ENCODE data around the gene MOV10L1.
"Not testable (repeated sequence)": the region's sequence is repeated elsewhere in the genome, so short reads cannot be mapped to it uniquely, and the experiment has no call there.

The MOV10L1 gene

DNA sequence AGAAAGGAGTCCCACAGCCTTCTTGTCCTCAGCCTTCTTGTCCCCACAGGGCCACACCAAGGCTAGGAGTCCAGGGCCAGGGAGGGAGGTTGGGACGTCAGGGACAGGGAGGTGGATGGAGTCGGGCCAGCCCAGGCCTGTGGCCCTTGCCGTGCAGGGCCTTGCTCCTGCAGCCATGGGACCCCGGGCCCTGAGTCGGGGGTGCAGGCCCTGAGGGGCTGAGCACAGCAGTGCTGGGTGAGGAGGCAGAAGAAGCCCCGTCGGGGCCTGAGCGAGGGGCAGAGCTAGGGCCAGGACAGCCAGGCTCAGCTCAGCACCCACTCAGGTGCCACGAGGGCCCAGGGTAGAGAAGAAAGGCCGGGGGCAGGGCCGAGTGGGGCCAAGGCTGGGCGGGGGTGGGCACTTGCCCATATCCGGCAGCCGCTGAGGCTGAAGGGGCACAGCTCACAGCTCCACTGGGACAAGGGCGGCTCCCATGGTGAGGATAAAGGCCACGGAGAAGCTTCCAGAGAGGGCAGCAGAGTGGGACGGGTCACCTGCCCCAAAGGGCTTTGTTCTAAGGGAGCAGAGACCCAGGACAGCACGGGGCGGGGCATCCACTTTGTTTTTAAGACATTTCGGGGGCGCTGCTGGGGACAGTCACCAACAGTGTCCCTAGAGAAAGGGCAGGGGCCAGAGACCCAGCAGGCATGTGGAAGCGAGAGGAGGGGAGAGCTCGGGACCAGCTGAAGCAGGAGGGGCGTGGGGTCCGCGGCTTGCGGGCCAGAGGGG, 8.2 kb upstream of the MOV10L1 start:
- DNase-seq, result no peak

DNA sequence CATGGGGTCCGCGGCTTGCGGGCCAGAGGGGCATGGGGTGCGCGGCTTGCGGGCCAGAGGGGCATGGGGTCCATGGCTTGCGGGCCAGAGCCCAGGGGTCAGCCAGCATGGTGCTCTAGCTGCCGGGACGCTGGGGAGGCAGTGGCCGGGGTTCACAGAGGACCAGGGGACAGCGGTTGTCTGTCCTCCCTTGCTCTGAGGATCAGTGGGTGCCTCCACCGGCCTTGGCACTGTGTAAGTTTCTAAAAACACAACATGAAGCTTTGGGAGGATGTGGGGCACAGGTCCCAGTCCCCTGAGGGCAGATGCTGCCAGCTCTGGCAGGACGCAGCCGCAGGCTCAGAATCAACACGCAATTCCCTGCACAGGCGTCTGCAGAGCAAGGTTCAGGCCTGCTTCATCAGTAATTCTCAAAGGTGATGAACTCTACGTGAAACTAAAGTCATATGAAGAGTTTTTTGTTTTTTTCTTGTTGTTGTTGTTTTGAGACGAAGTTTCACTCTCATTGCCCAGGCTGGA, 7.5 kb upstream of the MOV10L1 start:
- no peak for DNase-seq

DNA sequence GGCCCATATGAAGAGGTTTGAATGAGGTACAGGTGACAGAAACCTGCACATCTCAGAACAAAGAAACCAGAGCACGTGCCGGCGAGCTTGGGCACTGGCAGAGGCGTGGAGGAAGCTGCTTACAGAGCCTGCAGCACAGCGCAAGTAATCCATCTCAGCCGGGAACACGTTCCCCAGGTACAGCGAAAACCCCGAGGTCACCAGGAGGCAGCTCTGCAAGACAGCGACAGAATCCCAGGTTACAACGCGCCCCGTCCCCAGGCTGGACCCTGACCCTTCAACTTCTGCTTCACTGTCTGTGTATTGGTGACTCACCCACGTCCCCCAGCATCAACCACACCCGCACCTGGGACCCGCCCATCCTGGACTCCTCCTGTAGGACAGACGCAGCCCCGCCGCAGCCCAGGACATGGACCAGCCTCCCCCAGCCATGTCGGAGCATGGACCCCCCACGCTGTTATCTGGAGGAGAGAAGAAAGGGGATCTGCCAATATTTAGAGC, 6.8 kb upstream of the MOV10L1 start:
- DNase-seq, result no peak

DNA sequence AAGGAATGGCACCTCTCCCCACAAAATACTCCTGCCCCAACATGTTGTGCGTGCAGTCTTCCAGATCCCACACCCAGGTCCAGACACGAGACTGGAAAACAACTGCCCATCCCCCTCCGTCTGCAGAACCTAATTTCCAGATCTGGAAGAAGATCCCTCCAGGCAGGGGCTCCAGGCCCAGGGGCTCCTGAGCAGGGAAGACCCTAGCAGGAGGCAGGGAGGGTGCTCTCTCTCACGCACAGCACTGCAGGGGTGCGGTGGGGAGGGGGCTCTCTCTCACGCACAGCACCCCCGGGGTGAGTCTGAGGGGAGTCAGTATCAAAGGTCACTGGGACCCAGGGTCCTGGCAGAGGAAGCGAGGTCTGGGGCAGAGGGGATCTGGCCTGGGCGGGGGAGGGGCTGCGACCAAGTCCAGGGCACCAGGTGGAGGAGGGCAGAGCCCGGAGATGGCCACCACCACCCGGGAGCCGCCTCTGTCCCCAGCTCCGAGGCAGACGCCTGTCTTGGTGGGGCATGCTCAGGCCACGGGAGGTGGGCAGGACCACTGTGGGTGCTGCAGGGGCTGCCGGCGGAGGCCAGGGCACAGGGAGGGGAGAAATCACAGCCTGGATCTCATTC, 6.2 kb upstream of the MOV10L1 start:
- no peak for DNase-seq

DNA sequence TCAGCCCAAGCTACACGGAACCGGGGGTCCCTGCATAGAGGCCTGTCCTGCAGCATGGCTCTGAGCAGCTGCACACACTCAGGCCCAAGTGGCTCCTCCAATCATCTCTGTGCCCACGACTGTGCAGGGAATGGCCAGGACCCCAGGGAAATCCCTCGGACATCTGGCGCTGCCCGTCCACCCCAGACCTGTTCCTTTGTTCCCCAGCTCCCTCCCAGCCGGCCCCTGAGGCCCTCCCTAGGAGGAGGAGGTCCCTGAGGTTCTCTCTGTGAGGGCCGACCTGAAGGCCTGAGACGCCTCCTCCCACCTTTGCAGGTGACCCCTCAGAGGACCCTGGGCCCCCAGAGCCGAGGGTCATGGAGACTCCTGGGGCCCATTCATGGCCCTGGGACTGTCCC, 5.7 kb upstream of the MOV10L1 start:
- no peak for DNase-seq

DNA sequence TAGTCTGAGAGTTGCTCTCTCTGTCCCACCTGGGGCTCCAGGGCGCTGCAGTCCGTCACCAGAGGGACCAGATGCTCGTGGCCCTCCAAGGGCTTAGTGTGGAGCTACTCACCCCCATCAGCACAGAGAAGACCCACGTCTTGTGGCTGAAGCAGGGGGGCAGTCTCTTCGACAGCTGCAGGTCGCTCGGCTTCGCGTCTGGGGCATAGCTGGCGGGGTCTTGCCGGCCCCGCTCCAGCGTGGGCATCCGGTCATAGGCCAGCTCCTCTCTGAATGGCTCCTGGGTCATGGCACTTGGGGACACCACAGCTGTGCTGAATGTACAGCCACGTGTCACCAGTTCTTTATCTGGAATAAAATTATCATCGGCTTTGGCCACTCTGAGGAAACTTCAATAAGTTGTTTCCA, 5.2 kb upstream of the MOV10L1 start:
- DNase-seq, result no peak

DNA sequence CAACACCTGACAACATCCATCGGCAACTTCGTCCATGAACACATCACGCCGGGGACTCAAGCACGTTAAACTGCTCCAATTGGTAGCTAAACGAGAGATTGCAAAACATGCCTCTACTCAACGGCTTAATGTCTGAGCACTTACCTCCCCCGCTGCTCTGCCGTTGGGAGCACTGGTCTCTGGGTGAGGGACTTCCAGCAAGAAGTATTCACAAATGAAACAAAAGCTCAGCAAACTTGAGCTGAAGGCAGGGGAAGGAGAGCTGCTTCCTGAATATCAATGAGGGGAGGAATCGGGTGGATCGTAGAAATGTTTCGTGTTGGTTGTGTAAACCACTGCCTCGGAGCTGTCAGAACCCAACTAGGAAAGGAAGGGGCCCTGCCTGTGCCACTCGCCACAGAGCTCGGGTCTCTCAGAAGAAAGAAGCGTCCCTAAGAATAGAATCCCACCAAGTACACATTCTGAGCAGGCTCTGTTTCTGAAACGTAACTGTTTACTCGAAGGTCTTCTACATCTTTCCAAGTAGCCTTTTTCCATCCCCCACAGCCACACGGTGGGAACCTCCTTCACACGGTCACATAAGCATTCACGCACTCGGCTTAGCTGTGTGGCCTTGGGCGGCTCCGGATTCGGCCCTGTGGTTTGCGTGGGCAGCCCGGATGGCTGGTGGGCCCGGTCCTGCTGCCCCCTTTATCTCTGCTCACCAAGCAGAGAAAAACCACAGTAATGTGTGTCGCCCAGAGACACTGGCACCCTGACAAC, 4.4 kb upstream of the MOV10L1 start, which contains the start of gene MLC1:
TSS of gene MLC1 (minus strand) at position 216 of the 762 bp plus-strand sequence. CDS start 524 bp downstream, outside the sequence.
- no peak for DNase-seq

DNA sequence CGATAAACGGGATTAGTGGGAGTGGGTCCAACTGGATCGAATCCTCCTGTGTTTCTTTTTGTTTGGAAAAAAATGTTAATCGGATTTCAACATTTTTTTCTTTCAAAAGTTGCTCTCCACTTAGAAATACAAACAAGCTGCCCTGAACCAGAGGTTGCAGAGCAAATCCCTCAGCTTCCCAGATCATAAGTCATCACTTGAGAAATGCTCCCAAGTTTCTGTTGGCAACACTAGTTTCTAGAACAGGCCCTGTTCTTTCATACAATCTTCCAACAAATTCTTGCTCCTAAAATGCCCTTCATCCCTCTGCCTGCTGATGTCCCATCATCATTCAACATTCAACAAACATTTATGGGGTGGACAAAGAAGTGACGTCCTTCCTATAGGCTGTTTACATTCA, 3.3 kb upstream of the MOV10L1 start:
- DNase-seq, result no peak

DNA sequence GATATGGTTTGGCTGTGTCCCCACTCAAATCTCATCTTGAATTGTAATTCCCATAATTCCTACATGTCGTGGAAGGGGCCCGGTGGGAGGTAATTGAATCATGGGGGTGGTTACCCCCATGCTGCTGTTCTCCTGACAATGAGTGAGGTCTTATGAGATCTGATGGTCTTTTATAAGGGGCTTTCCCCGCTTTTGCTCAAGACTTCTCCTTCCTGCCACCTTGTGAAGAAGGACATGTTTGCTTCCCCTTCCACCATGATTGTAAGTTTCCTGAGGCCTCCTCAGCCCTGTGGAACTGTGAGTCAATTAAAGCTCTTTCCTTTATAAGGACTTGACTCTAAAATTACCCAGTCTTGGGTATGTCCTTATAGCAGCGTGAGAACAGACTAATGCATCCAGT, 2.8 kb upstream of the MOV10L1 start:
- DNase-seq, result not testable (repeated sequence)

DNA sequence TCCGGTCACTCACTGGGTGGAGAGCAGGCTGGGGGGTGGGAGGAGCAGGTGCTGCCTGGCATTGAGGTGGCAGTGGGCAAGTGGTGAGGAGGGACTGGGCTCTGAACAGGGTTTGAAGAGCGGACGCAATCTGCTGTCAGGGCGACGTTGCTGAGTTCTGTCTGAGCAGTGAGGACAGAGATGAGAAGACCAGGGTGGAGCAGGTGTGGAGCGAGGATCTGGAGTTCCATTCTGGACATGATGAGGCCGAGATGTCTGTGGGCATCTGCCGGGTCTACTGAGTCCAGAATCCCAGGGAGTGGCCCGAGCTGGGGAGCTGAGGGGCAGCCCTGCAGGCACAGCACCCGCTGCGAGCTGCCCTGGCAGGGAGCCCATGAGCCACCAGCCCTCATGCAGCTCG, 2.2 kb upstream of the MOV10L1 start:
- DNase-seq, result no peak

DNA sequence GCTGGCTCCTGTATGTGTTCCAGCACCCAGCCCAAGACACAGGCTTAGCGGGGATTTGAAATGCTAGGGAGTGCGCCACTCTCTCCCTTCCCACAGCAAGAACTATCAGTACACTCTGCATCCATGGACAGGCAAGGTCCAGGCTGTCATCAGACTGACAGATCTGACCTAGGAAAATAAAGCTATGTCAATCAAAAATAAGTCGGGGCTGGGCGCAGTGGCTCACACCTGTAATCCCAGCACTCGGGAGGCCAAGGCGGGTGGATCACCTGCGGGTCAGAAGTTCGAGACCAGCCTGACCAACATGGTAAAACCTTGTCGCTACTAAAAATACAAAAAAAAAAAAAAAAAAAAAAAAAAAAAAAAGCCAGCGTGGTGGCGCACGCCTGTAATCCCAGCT, 1.7 kb upstream of the MOV10L1 start:
- DNase-seq, result no peak

DNA sequence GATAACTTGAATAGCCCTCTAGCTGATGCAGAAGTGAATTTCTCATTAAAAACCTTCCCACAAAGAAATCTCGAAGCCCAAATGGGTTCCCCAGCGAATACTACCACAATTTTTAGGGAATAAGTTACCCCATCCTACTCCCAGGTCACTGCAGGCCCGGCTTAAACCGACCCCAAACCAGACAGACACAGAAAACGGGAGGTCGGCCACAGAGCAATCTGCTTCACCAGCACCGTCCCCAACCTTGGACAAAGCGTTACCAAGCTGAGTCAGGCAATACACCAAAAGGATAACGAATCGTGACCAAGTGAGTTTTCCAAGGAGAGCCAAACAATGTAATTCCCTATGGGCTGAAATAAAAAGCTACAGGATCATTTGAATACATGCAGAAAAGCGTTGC, 575 bp upstream of the MOV10L1 start:
- no peak for DNase-seq

DNA sequence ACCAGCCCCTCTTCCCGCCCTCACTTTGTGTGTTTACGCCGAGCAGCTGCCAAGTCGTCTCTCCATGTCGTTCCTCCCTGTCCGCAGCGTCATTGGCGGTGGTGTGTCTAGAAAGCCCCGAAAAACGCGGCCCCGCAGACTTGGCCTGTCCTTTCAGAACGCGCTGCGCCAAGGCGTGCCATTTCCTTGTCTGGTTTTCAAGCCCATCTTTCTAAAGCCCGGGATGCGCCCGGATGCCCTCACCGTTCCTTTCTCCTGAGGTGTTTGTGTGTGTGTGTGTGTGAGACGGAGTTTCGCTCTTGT, 557 bp downstream of the MOV10L1 start:
- no peak for DNase-seq

DNA sequence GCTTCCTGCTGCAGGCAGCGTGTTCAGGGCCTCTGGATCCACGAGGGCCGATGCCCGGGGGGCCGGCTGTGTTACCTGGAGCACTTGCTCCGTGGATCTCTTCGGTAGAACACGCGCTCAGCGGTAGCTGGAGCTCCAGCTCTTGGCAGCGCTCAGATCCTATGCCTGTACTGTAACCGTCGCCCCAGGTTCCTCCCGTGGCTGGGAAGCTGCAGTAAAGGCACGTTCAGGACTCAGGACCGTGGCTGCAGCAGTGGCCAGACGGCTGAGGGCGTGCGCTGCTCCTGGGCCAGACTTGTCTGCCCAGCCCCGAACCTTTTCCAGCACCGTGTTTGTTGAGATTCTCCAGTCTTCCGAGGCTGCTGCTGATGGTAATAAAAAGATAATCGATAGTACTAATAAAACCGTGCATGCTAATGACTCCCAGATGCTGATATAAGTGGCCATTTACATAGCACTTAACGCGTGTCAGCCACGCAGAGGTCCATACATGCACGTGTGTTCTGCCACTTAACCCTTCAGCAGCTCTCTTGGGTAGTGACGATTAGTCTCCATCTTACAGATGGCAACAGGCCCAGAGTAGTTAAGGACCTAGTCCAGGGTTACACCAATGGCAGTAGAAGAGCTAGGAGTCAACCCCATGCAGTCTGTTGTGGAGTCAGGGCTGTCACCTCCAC, 1.4 kb downstream of the MOV10L1 start:
- no peak for DNase-seq

DNA sequence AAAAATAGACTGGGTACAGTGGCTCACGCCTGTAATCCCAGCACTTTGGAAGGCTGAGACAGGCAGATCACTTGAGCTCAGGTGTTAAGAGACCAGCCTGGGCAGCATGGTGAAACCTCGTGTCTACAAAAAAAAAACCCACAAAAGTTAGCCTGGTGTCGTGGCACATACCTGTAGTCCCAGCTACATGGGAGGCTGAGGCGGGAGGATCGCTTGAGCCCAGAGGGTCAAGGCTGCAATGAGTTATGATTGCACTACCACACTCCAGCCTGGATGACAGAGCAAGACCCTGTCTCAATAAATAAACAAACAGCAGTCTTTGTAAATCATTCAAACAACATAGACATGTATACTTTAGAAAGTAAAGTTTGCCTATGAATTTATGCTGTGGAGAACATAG, 2.5 kb downstream of the MOV10L1 start:
- DNase-seq, result no peak

DNA sequence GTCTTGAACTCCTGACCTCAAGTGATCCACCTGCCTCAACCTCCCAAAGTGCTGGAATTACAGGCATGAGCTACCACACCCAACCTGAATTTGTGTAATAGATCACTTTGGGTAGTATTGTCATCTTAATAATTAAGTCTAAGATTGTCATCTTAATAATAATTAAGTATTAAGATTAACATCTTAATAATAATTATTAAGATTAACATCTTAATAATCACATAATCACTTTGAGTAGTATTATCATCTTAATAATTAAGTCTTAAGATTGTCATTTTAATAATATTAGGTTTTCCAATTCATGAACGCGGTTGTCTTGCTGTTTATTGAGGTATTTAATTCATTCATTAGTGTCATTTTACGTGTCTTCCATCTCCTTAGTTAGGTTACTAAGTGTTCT, 8.2 kb downstream of the MOV10L1 start:
- DNase-seq, result no peak

DNA sequence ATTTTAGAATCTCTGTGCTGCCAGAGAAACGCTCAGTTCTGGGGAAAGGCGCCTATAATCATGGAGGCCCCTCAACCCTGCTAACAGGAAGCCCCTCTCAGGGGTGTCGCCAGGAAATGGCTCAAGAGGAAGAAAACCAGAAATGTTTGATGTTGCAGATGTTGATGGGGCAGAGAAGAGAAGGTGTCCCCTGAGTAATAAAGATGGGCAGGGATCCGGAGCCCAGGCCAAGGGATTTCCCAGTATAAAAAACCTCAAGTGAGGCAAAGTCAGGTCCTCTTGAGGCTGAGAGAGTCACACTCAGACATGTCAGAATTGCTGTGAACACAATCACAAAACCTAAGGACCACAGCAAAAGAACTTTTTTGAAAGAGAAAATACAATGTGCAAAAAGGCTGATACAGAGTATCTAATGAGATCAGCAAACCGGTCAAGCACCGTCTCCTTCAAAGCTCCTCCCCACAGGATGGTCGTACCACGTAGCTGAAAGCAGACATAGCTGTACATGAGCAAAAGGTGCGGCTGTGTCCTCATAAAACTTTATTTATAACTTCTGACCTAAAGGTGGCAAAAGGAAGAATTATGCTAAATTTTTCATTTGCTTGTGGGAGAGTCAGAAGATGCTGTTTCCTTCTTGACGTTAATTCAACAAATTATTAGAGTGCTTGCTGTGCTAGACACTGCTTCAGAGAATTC, 12.2 kb downstream of the MOV10L1 start:
- no peak for DNase-seq

DNA sequence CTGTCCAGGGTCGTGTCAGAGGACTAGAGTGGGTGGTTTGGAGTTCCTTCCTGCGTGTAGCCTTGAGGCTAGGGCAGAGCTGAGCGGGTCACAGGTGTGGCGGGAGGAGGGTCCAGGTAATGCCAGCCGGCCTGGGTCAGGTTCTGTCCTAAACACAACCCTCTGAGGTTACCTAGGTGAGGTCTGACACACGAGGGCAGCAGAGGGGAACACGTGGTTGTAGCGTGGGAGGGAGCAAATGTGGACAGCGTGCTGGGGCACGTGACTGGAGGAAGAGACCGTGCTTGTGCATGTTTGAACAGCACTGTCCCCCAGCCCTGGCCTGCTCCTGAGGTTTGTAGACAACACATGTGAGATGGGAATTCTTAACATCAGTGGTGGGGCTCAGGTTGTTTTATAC, 13.1 kb downstream of the MOV10L1 start:
- DNase-seq, result no peak

DNA sequence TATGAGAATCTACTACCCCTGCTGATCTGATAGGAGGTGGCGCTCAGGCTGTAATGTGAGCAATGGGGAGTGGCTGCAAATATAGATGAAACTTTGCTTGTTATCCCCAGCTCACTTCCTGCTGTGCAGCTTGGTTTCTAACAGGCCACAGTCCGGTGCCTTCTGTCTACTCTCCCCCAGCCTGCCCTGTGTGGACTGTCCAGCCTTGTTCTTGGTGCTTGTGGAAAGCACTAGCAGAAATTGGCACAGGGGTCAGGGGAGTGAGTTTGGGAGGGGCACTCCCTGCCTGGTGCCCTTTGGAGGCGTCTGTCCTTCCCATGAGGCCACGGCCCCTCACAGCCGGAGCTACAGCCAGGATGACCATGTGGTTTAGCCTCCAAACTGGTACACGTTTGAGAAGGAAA, 14.3 kb downstream of the MOV10L1 start:
- no peak for DNase-seq

DNA sequence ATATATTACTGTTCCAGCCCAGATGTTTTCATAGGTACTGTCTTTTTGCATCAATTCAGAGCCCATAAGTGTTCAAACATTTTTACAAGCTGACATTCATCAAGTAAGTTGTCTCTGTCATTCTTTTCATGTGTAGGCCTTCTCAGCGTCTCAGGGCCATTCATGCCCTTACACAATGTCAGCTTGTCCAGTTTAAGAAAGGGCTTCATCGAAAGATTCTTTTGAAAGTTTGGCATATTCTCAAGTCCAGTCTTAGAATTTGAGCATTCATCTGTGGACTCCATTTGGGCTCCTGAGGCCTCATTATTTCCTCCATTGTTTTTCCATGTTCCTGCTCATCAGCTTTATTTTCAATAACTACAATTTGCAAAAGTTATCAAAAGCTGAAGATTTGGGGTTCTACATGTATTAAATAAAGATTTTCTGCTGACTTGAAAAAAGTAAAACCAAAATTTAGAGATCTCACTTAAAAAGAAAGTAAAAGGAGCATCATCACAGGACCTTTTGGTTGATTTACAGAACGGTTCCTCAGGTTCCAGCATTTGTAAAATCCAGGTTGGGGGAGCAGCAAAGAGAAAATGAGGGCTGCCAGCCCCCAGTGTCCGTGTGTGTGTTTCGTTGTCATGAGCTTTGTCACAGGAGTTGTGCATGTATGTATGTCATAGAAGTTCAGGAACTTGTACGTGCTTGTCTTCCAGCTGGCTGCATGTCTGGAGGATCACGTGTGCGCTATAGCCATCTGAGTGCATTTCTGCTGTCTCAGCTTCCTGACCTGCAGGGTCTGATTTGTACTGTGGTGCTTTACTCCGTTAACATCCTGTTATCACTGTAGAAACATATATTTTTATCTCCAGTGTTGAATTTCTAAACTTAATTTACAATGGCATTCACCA, 15.6 kb downstream of the MOV10L1 start:
- DNase-seq, result no peak

DNA sequence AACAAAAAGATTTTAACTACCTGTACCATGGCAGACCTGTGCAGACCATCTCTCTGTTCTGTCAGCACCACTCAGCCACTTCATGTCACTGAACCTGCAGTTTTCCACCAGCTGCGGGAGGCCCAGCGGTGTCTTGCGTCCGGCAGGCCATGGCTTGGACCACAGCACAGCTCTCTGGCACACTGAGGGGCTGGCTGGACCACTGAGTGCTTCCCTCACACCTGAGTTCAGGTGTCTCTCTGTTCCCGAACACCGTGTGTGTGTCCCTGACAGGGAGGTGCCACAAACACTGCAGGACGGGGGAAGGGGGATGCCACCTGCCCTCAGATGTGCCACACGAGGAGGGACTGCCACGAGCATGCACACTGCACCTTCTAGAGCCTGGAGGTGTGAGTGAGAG, 17.7 kb downstream of the MOV10L1 start:
- DNase-seq, result no peak

DNA sequence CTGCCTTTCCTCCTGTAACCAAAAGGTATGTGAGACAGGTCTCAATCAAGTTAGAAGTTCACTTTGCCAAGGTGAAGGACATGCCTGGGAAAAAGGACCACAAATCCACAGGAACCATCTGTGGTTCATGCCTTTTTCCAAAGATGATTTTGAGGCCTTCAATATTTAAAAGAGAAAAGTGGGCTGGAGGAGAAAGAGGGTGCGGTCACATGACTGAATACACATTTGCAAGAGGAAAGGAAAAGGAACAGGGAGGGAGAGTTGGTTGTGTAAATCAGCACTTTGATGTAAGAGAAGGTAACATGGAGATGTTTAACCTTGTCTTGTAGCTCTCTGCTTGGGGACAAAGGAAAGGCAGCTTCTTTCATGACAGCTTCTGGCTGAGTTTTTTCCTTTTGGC, 21.2 kb downstream of the MOV10L1 start:
- no peak for DNase-seq
